Neural cell (in vitro differentiated cells): Measurements from ENCODE around the gene PPP1R9B.

Experiments
- CTCF ChIP-seq: fragments of 450-650 bp; IDR thresholded peaks from 2 replicates; pipeline ENCODE4 v1.5.1; 2014; ENCODE audit warnings: antibody characterized with exemption, mild to moderate bottlenecking, moderate library complexity; ENCODE audit not compliant: poor library complexity, severe bottlenecking
- EP300 ChIP-seq: fragments of 450-650 bp; conservative IDR thresholded peaks from 2 replicates; pipeline ENCODE4 v1.6.1; 2014; ENCODE audit warnings: antibody characterized with exemption, mild to moderate bottlenecking, moderate library complexity; ENCODE audit not compliant: poor library complexity, severe bottlenecking
- EZH2 ChIP-seq: fragments of 200-600, 300-800 bp; shearing (Covaris generic), sonication (generic); IDR thresholded peaks from 2 replicates; pipeline ENCODE4 v1.6.1; 2014; ENCODE audit warnings: antibody characterized with exemption, low read length, borderline replicate concordance, mild to moderate bottlenecking; ENCODE audit not compliant: insufficient read depth, poor library complexity, severe bottlenecking
- MXI1 ChIP-seq: fragments of 450-650 bp; conservative IDR thresholded peaks from 2 replicates; pipeline ENCODE4 v1.6.1; 2014; ENCODE audit warnings: antibody characterized with exemption, mild to moderate bottlenecking; ENCODE audit not compliant: poor library complexity, severe bottlenecking
- POLR2AphosphoS5 ChIP-seq: IDR thresholded peaks from 2 replicates; pipeline ENCODE4 v1.6.1; 2012
- RAD21 ChIP-seq: fragments of 450-650 bp; conservative IDR thresholded peaks from 2 replicates; pipeline ENCODE4 v1.6.1; 2014; ENCODE audit warnings: antibody characterized with exemption, mild to moderate bottlenecking, moderate library complexity
- REST ChIP-seq: IDR thresholded peaks from 2 replicates; pipeline ENCODE4 v1.6.1; 2012; ENCODE audit warnings: borderline replicate concordance
- SMC3 ChIP-seq: fragments of 450-650 bp; conservative IDR thresholded peaks from 2 replicates; pipeline ENCODE4 v1.6.1; 2014; ENCODE audit warnings: antibody characterized with exemption, mild to moderate bottlenecking, moderate library complexity; ENCODE audit not compliant: poor library complexity
- TAF1 ChIP-seq: IDR thresholded peaks from 2 replicates; pipeline ENCODE4 v1.6.1; 2012; ENCODE audit warnings: low read depth

- TF ChIP-seq EZH2, result no peak
- TF ChIP-seq CTCF, result no peak
- TF ChIP-seq POLR2AphosphoS5, result no peak
- TF ChIP-seq REST, result no peak
- no peak for TF ChIP-seq MXI1
- no peak for TF ChIP-seq TAF1
- no peak for TF ChIP-seq EP300
- no peak for TF ChIP-seq RAD21
- TF ChIP-seq SMC3, result no peak
Observed at GRCh38 chr17:50090971-50091917, 59.2 kb downstream of the PPP1R9B start.
